ENCODE results near the gene OR5H2. TPM values are rescaled to one million over a fixed set of nuclear protein-coding genes. Genes with fewer than 3 reads are reported as not detected.

Gene OR5H2
- total RNA-seq, 1 experiment from 2014 or later = not detected

DNA sequence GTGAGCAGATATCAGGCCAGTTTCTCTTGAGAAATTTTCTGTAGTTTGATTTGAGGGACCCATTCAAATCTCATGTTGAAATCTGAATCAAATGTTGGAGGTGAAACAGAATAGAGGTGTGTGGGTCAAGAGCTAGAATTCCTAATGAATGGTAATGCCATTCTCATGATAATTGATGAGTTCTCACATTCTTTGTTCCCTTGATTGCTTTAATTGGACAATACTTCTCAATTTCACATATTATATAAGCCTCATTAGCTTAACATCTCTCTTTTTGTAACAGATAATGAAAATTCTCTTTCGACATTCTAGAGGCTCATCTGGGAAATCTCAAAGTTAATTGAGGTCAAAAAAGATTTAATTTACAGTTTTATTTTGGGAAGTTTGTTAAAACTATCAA is 40.1 kb upstream of the OR5H2 start:
- in situ Hi-C loops (cut with HindIII; ENCODE audit: low pct_unique_long_range_greater_than_20kb, low sequenced_read_pairs) (no loop called here), intact Hi-C loops (cut with micrococcal nuclease; ENCODE audit: unreplicated experiment) (no loop called here)
- no peaks in the 10 kb centered on the region for H3K27me3 ChIP-seq (ENCODE audit: control insufficient read depth, insufficient read depth, low read length)
- TF ChIP-seq, protein P1, sequence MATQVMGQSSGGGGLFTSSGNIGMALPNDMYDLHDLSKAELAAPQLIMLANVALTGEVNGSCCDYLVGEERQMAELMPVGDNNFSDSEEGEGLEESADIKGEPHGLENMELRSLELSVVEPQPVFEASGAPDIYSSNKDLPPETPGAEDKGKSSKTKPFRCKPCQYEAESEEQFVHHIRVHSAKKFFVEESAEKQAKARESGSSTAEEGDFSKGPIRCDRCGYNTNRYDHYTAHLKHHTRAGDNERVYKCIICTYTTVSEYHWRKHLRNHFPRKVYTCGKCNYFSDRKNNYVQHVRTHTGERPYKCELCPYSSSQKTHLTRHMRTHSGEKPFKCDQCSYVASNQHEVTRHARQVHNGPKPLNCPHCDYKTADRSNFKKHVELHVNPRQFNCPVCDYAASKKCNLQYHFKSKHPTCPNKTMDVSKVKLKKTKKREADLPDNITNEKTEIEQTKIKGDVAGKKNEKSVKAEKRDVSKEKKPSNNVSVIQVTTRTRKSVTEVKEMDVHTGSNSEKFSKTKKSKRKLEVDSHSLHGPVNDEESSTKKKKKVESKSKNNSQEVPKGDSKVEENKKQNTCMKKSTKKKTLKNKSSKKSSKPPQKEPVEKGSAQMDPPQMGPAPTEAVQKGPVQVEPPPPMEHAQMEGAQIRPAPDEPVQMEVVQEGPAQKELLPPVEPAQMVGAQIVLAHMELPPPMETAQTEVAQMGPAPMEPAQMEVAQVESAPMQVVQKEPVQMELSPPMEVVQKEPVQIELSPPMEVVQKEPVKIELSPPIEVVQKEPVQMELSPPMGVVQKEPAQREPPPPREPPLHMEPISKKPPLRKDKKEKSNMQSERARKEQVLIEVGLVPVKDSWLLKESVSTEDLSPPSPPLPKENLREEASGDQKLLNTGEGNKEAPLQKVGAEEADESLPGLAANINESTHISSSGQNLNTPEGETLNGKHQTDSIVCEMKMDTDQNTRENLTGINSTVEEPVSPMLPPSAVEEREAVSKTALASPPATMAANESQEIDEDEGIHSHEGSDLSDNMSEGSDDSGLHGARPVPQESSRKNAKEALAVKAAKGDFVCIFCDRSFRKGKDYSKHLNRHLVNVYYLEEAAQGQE (IDR thresholded peaks at IDR 0.05; ENCODE audit: insufficient read depth in 1 of 2, low read depth in 2 of 2, low read length in 1 of 2) = no peak
- TF ChIP-seq, protein P2, sequence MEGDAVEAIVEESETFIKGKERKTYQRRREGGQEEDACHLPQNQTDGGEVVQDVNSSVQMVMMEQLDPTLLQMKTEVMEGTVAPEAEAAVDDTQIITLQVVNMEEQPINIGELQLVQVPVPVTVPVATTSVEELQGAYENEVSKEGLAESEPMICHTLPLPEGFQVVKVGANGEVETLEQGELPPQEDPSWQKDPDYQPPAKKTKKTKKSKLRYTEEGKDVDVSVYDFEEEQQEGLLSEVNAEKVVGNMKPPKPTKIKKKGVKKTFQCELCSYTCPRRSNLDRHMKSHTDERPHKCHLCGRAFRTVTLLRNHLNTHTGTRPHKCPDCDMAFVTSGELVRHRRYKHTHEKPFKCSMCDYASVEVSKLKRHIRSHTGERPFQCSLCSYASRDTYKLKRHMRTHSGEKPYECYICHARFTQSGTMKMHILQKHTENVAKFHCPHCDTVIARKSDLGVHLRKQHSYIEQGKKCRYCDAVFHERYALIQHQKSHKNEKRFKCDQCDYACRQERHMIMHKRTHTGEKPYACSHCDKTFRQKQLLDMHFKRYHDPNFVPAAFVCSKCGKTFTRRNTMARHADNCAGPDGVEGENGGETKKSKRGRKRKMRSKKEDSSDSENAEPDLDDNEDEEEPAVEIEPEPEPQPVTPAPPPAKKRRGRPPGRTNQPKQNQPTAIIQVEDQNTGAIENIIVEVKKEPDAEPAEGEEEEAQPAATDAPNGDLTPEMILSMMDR (IDR thresholded peaks at IDR 0.05) = no peak
- TF ChIP-seq SIN3A (IDR thresholded peaks at IDR 0.05; ENCODE audit: borderline replicate concordance, insufficient read depth, low read depth, low read length) (no peak), TCF7L2 (IDR thresholded peaks at IDR 0.05; ENCODE audit: low read depth, low read length) (no peak), POLR2AphosphoS5 (IDR thresholded peaks at IDR 0.05; ENCODE audit: low read depth, low read length) (no peak)
- no peak overlapping the region for H3K4me3 ChIP-seq (ENCODE audit: low read depth in 2 of 2, low read length in 2 of 2)
- DNase-seq (ENCODE audit: low read depth, low spot score) (no peak), ATAC-seq (no peak)
- ChIA-PET POLR2A (no interaction called here), CTCF (no interaction called here)
- no peaks in the 10 kb centered on the region for H3K36me3 ChIP-seq (ENCODE audit: control insufficient read depth, insufficient read depth, low read length)
- no TSS peak for BruUV-seq (replicated peaks)
- H3K27ac ChIP-seq (ENCODE audit: low read length) = no peak overlapping the region
- H3K4me1 ChIP-seq (ENCODE audit: control insufficient read depth, insufficient read depth, low read length) = no peaks in the 10 kb centered on the region
- 0 out of 2 replicates have a peak, but pooled peaks cover 3% of the 10 kb centered on the region for H3K9me3 ChIP-seq (ENCODE audit: control insufficient read depth, insufficient read depth, low read depth, low read length)

DNA sequence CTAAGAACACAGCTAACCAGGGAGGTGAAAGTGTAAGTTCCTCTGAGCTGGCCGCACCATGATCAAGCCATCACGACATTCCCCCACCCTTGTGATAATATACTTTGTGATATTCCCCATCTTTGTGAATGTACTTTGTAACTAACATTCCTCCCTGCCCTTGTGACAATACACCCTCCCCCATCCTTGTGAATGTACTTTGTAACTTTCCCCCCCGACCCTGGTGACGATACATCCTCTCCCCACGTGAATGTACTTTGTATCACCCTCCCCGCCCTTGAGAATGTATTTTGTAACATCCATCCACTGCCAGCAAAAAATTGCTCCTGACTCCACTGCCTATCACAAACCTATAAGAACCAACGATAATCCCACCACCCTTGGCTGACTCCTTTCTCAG is 38.5 kb upstream of the OR5H2 start:
- in situ Hi-C loops (cut with HindIII; ENCODE audit: low pct_unique_long_range_greater_than_20kb, low sequenced_read_pairs) = no loop called here
- Histone ChIP-seq H3K36me3 (ENCODE audit: control insufficient read depth, insufficient read depth, low read length) (no peaks in the 10 kb centered on the region), H3K4me1 (ENCODE audit: control insufficient read depth, insufficient read depth, low read length) (no peaks in the 10 kb centered on the region), H3K9me3 (ENCODE audit: control insufficient read depth, insufficient read depth, low read depth, low read length) (0 out of 2 replicates have a peak, but pooled peaks cover 3% of the 10 kb centered on the region), H3K27me3 (ENCODE audit: control insufficient read depth, insufficient read depth, low read length) (no peaks in the 10 kb centered on the region), H3K4me3 (ENCODE audit: low read depth in 2 of 2, low read length in 2 of 2) (no peak overlapping the region), H3K27ac (ENCODE audit: low read length) (no peak overlapping the region)
- TF ChIP-seq, protein P1 (IDR thresholded peaks at IDR 0.05; ENCODE audit: insufficient read depth in 1 of 2, low read depth in 2 of 2, low read length in 1 of 2) = no peak
- TF ChIP-seq, protein P2 (IDR thresholded peaks at IDR 0.05) = no peak
- no peak for DNase-seq (ENCODE audit: low read depth, low spot score)
- ATAC-seq = no peak
- ChIA-PET POLR2A (no interaction called here), CTCF (no interaction called here)
- intact Hi-C loops (cut with micrococcal nuclease; ENCODE audit: unreplicated experiment) = no loop called here
- no TSS peak for BruUV-seq (replicated peaks)
